ENCODE results near the gene DDI2. TPM values are rescaled to one million over a fixed set of nuclear protein-coding genes. Genes with fewer than 3 reads are reported as not detected.

The DDI2 gene
- total RNA-seq, 1 experiment from 2014 or later: 32.7 TPM

- no peak for DNase-seq (ENCODE audit: unreplicated experiment)
- POLR2A ChIA-PET: interaction anchor here (0.8 to 6.8 kb wide), 7 partner anchors 7 to 90 kb away, joined by 3 to 78 read pairs (median 30); partner anchors contain the start of gene DNAJC16
- H3K27me3 Mint-ChIP-seq (ENCODE audit: insufficient read depth, unreplicated experiment): no peaks in the 10 kb centered on the region
- peaks cover 13% of the 10 kb centered on the region for H3K36me3 Mint-ChIP-seq (ENCODE audit: insufficient read depth, unreplicated experiment)
- intact Hi-C loops (cut with micrococcal nuclease): loop anchor here (2.0 to 5.0 kb wide), 2 partner anchors 64 to 86 kb away; no protein-coding TSS in a partner anchor
- BruUV-seq (replicated peaks): TSS peak; percentile 71
- TF ChIP-seq CTCF (IDR thresholded peaks at IDR 0.05; ENCODE audit: unreplicated experiment): no peak
- peak overlapping the region; percentile 75 for H3K4me3 Mint-ChIP-seq (ENCODE audit: unreplicated experiment)
- CTCF ChIA-PET: interaction anchor here (0.7 kb wide), 1 partner anchor 422 kb away, joined by 3 read pairs; no protein-coding TSS in a partner anchor
- H3K9me3 Mint-ChIP-seq (ENCODE audit: unreplicated experiment): no peaks in the 10 kb centered on the region
- H3K4me1 Mint-ChIP-seq (ENCODE audit: insufficient read depth, unreplicated experiment): peaks cover 25% of the 10 kb centered on the region
- peak overlapping the region; percentile 86 for H3K27ac Mint-ChIP-seq (ENCODE audit: low read depth, unreplicated experiment)
These were observed 685 bp upstream of the DDI2 start for GRCh38 chr1:15616373-15617172.

- CTCF ChIA-PET: interaction anchor here (1.2 to 1.6 kb wide), 3 partner anchors 21 to 123 kb away, joined by 3 to 6 read pairs (median 4); no protein-coding TSS in a partner anchor
- H3K4me1 Mint-ChIP-seq (ENCODE audit: insufficient read depth, unreplicated experiment): peaks cover 37% of the 10 kb centered on the region
- POLR2A ChIA-PET: interaction anchor here (0.6 to 6.8 kb wide), 38 partner anchors 9 to 1821 kb away, joined by 3 to 78 read pairs (median 4); partner anchors contain the start of genes CASP9, DNAJC16, RCC2 and SPEN
- DNase-seq (ENCODE audit: unreplicated experiment): peak; percentile 9
- H3K4me3 Mint-ChIP-seq (ENCODE audit: unreplicated experiment): peak overlapping the region; percentile 75
- peak overlapping the region; percentile 78 for H3K27ac Mint-ChIP-seq (ENCODE audit: low read depth, unreplicated experiment)
- peaks cover 18% of the 10 kb centered on the region for H3K36me3 Mint-ChIP-seq (ENCODE audit: insufficient read depth, unreplicated experiment)
- intact Hi-C loops (cut with micrococcal nuclease): loop anchor here (1.0 to 5.0 kb wide), 2 partner anchors 84 to 92 kb away; partner anchors contain the start of gene DNAJC16
- TF ChIP-seq CTCF (IDR thresholded peaks at IDR 0.05; ENCODE audit: unreplicated experiment): no peak
- BruUV-seq (replicated peaks): no TSS peak
- no peaks in the 10 kb centered on the region for H3K9me3 Mint-ChIP-seq (ENCODE audit: unreplicated experiment)
- no peaks in the 10 kb centered on the region for H3K27me3 Mint-ChIP-seq (ENCODE audit: insufficient read depth, unreplicated experiment)
These were observed 908 bp downstream of the DDI2 start for GRCh38 chr1:15618077-15618654.

GRCh38 chr1:15618655-15619525 is 1.6 kb downstream of the DDI2 start:
- TSS peak; percentile 54 for BruUV-seq (replicated peaks)

More at GRCh38 chr1:15618655-15619525, 1.6 kb downstream of the DDI2 start:
- no peaks in the 10 kb centered on the region for H3K9me3 Mint-ChIP-seq (ENCODE audit: unreplicated experiment)
- peak overlapping the region; percentile 75 for H3K4me3 Mint-ChIP-seq (ENCODE audit: unreplicated experiment)
- POLR2A ChIA-PET: interaction anchor here (0.6 to 6.8 kb wide), 36 partner anchors 9 to 1820 kb away, joined by 3 to 78 read pairs (median 5); partner anchors contain the start of genes CASP9, DNAJC16, RCC2 and SPEN
- peaks cover 38% of the 10 kb centered on the region for H3K4me1 Mint-ChIP-seq (ENCODE audit: insufficient read depth, unreplicated experiment)
- peak; percentile 63 for DNase-seq (ENCODE audit: unreplicated experiment)
- intact Hi-C loops (cut with micrococcal nuclease): loop anchor here (1.0 to 5.0 kb wide), 2 partner anchors 83 to 93 kb away; partner anchors contain the start of gene DNAJC16
- no peaks in the 10 kb centered on the region for H3K27me3 Mint-ChIP-seq (ENCODE audit: insufficient read depth, unreplicated experiment)
- peaks cover 18% of the 10 kb centered on the region for H3K36me3 Mint-ChIP-seq (ENCODE audit: insufficient read depth, unreplicated experiment)
- CTCF ChIA-PET: interaction anchor here (1.4 to 1.6 kb wide), 2 partner anchors 61 to 122 kb away, joined by 3 to 6 read pairs; no protein-coding TSS in a partner anchor
- H3K27ac Mint-ChIP-seq (ENCODE audit: low read depth, unreplicated experiment): peak overlapping the region; percentile 78
- no peak for TF ChIP-seq CTCF (IDR thresholded peaks at IDR 0.05; ENCODE audit: unreplicated experiment)
